Neural cell (in vitro differentiated cells): ENCODE measurements around the gene KRTAP10-3. TPM values are rescaled to one million over a fixed set of nuclear protein-coding genes. Genes with fewer than 3 reads are reported as not detected.

Source experiments
- H2AFZ ChIP-seq: fragments of 200-600, 300-800 bp; sonication (generic), shearing (Covaris generic); 2 replicates; pipeline ENCODE4 v1.6.0; 2014; ENCODE audit warnings: low read depth, mild to moderate bottlenecking, antibody characterized with exemption, low read length, moderate library complexity
- H3F3A ChIP-seq: fragments of 200-600 bp; shearing (Covaris generic); 2 replicates; pipeline ENCODE4 v1.6.1; 2016; ENCODE audit warnings: mild to moderate bottlenecking, moderate library complexity, mixed read lengths, antibody characterized with exemption, low read length; ENCODE audit not compliant: insufficient read depth, poor library complexity, severe bottlenecking
- H3K27ac ChIP-seq: fragments of 200-600, 300-800 bp; sonication (generic), shearing (Covaris generic); 2 replicates; pipeline ENCODE4 v1.5.1; 2014; ENCODE audit warnings: mild to moderate bottlenecking, low read length, moderate library complexity
- H3K27me3 ChIP-seq: fragments of 300-800, 200-600 bp; sonication (generic), shearing (Covaris generic); 2 replicates; pipeline ENCODE4 v1.6.0; 2014; ENCODE audit warnings: mild to moderate bottlenecking, low read depth, low read length, moderate library complexity; ENCODE audit not compliant: insufficient read depth
- H3K36me3 ChIP-seq: fragments of 300-800, 200-600 bp; sonication (generic), shearing (Covaris generic); 2 replicates; pipeline ENCODE4 v1.5.1; 2014; ENCODE audit warnings: mild to moderate bottlenecking, antibody characterized with exemption, low read length, moderate library complexity; ENCODE audit not compliant: insufficient read depth
- H3K4me2 ChIP-seq: fragments of 300-800, 200-600 bp; sonication (generic), shearing (Covaris generic); 2 replicates; pipeline ENCODE4 v1.6.0; 2014; ENCODE audit warnings: mild to moderate bottlenecking, low read length
- H3K4me3 ChIP-seq: fragments of 300-800, 200-600 bp; sonication (generic), shearing (Covaris generic); 2 replicates; pipeline ENCODE4 v1.5.1; 2014; ENCODE audit warnings: mild to moderate bottlenecking, low read length, moderate library complexity
- H3K79me2 ChIP-seq: fragments of 200-600 bp; shearing (Covaris generic); replicated peaks from 2 replicates; pipeline ENCODE4 v1.6.0; 2014; ENCODE audit warnings: mild to moderate bottlenecking, low read length, moderate library complexity; ENCODE audit not compliant: insufficient read depth
- H3K9ac ChIP-seq: fragments of 300-800, 200-600 bp; sonication (generic), shearing (Covaris generic); 2 replicates; pipeline ENCODE4 v1.6.1; 2016; ENCODE audit warnings: mild to moderate bottlenecking, low read length, mixed read lengths
- H3K9me2 ChIP-seq: fragments of 200-600 bp; shearing (Covaris generic); 2 replicates; pipeline ENCODE4 v1.6.1; 2016; ENCODE audit warnings: mild to moderate bottlenecking, low read length, mixed read lengths; ENCODE audit not compliant: insufficient read depth
- H3K9me3 ChIP-seq: fragments of 200-600, 300-800 bp; sonication (generic), shearing (Covaris generic); 2 replicates; pipeline ENCODE4 v1.6.1; 2016; ENCODE audit warnings: mild to moderate bottlenecking, mixed run types, low read length, moderate library complexity, mixed read lengths
- H4K20me1 ChIP-seq: fragments of 200-600 bp; shearing (Covaris generic); 2 replicates; pipeline ENCODE4 v1.6.1; 2016; ENCODE audit warnings: mild to moderate bottlenecking, mixed run types; ENCODE audit not compliant: insufficient read depth
- EP300 ChIP-seq: fragments of 450-650 bp; conservative IDR thresholded peaks from 2 replicates; pipeline ENCODE4 v1.6.1; 2014; ENCODE audit warnings: antibody characterized with exemption, mild to moderate bottlenecking, moderate library complexity; ENCODE audit not compliant: poor library complexity, severe bottlenecking
- EZH2 ChIP-seq: fragments of 200-600, 300-800 bp; shearing (Covaris generic), sonication (generic); IDR thresholded peaks from 2 replicates; pipeline ENCODE4 v1.6.1; 2014; ENCODE audit warnings: antibody characterized with exemption, low read length, borderline replicate concordance, mild to moderate bottlenecking; ENCODE audit not compliant: insufficient read depth, poor library complexity, severe bottlenecking
- MXI1 ChIP-seq: fragments of 450-650 bp; conservative IDR thresholded peaks from 2 replicates; pipeline ENCODE4 v1.6.1; 2014; ENCODE audit warnings: antibody characterized with exemption, mild to moderate bottlenecking; ENCODE audit not compliant: poor library complexity, severe bottlenecking
- POLR2AphosphoS5 ChIP-seq: IDR thresholded peaks from 2 replicates; pipeline ENCODE4 v1.6.1; 2012
- RAD21 ChIP-seq: fragments of 450-650 bp; conservative IDR thresholded peaks from 2 replicates; pipeline ENCODE4 v1.6.1; 2014; ENCODE audit warnings: antibody characterized with exemption, mild to moderate bottlenecking, moderate library complexity
- SMC3 ChIP-seq: fragments of 450-650 bp; conservative IDR thresholded peaks from 2 replicates; pipeline ENCODE4 v1.6.1; 2014; ENCODE audit warnings: antibody characterized with exemption, mild to moderate bottlenecking, moderate library complexity; ENCODE audit not compliant: poor library complexity
- TAF1 ChIP-seq: IDR thresholded peaks from 2 replicates; pipeline ENCODE4 v1.6.1; 2012; ENCODE audit warnings: low read depth
- polyA plus RNA-seq: library from polyadenylated mRNA; depleted of rRNA; stranded (reverse); fragments of >200 nt; gene quantifications from 2 replicates; pipeline ENCODE4 v1.2.3, GENCODE V29; 2014
- TF ChIP-seq, protein P1 (sequence below): fragments of 450-650 bp; IDR thresholded peaks from 2 replicates; pipeline ENCODE4 v1.5.1; 2014; ENCODE audit warnings: antibody characterized with exemption, mild to moderate bottlenecking, moderate library complexity; ENCODE audit not compliant: poor library complexity, severe bottlenecking
- TF ChIP-seq, protein P2 (sequence below): IDR thresholded peaks from 2 replicates; pipeline ENCODE4 v1.6.1; 2012; ENCODE audit warnings: borderline replicate concordance

Gene KRTAP10-3
- polyA plus RNA-seq, 1 donor from 2014 or later, result not detected

DNA sequence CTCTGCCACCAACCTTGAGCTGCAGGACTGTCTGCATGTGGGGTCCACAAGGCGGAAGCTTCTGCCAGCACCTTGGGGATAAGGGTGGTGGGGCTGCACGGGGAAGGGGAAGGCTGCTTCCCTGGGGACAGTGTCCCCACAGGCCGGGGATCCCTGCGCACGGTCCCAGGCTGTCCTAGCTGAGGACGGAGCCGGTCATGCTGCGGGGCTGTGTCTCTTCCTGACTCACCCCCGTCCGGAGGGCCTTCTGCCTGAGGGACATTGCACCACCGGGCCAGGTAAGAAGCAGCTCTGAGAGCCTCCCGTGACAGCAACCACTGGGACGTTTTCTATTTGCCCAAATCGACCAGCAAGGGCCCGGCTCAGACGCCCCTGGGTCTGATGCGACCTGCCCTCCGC, 48.5 kb downstream of the KRTAP10-3 start:
- Histone ChIP-seq H3K4me3 (no peak overlapping the region), H3K9ac (no peak overlapping the region), H3K9me2 (no peaks in the 10 kb centered on the region), H3K27ac (no peak overlapping the region), H3F3A (no peaks in the 10 kb centered on the region), H3K4me2 (no peak overlapping the region), H3K27me3 (no peaks in the 10 kb centered on the region), H4K20me1 (no peaks in the 10 kb centered on the region), H3K79me2 (no peaks in the 10 kb centered on the region), H3K9me3 (no peaks in the 10 kb centered on the region), H2AFZ (no peak overlapping the region), H3K36me3 (no peaks in the 10 kb centered on the region)
- TF ChIP-seq POLR2AphosphoS5 (no peak), MXI1 (no peak), TAF1 (no peak)
- TF ChIP-seq, protein P1, sequence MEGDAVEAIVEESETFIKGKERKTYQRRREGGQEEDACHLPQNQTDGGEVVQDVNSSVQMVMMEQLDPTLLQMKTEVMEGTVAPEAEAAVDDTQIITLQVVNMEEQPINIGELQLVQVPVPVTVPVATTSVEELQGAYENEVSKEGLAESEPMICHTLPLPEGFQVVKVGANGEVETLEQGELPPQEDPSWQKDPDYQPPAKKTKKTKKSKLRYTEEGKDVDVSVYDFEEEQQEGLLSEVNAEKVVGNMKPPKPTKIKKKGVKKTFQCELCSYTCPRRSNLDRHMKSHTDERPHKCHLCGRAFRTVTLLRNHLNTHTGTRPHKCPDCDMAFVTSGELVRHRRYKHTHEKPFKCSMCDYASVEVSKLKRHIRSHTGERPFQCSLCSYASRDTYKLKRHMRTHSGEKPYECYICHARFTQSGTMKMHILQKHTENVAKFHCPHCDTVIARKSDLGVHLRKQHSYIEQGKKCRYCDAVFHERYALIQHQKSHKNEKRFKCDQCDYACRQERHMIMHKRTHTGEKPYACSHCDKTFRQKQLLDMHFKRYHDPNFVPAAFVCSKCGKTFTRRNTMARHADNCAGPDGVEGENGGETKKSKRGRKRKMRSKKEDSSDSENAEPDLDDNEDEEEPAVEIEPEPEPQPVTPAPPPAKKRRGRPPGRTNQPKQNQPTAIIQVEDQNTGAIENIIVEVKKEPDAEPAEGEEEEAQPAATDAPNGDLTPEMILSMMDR, result no peak

DNA sequence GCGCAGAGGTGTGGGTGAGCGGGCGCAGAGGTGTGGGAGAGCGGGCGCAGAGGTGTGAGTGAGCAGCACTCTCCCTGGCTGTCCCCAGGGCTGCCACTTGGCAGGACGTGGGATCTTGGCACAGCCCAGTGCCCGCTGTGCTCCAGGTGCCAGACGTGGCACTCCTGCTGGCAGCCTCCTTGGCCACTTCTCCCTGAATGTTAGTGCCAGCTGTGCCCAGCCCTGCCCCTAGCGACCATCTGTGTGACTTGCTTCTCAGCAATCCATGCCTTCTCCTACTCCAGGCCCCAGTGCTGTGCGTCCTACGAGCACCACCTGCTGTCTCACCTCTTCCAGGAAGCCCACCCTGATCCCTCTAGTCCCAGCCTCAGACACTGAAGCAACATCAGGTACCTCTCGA, 49.1 kb downstream of the KRTAP10-3 start:
- no peaks in the 10 kb centered on the region for H3K79me2 ChIP-seq
- H3K9me3 ChIP-seq, result no peaks in the 10 kb centered on the region
- no peaks in the 10 kb centered on the region for H3F3A ChIP-seq
- no peak for TF ChIP-seq TAF1
- no peak for TF ChIP-seq EZH2
- TF ChIP-seq, protein P1, result no peak
- no peak for TF ChIP-seq RAD21
- TF ChIP-seq POLR2AphosphoS5, result no peak
- TF ChIP-seq, protein P2, sequence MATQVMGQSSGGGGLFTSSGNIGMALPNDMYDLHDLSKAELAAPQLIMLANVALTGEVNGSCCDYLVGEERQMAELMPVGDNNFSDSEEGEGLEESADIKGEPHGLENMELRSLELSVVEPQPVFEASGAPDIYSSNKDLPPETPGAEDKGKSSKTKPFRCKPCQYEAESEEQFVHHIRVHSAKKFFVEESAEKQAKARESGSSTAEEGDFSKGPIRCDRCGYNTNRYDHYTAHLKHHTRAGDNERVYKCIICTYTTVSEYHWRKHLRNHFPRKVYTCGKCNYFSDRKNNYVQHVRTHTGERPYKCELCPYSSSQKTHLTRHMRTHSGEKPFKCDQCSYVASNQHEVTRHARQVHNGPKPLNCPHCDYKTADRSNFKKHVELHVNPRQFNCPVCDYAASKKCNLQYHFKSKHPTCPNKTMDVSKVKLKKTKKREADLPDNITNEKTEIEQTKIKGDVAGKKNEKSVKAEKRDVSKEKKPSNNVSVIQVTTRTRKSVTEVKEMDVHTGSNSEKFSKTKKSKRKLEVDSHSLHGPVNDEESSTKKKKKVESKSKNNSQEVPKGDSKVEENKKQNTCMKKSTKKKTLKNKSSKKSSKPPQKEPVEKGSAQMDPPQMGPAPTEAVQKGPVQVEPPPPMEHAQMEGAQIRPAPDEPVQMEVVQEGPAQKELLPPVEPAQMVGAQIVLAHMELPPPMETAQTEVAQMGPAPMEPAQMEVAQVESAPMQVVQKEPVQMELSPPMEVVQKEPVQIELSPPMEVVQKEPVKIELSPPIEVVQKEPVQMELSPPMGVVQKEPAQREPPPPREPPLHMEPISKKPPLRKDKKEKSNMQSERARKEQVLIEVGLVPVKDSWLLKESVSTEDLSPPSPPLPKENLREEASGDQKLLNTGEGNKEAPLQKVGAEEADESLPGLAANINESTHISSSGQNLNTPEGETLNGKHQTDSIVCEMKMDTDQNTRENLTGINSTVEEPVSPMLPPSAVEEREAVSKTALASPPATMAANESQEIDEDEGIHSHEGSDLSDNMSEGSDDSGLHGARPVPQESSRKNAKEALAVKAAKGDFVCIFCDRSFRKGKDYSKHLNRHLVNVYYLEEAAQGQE, result no peak
- TF ChIP-seq SMC3, result no peak
- no peak for TF ChIP-seq EP300
- TF ChIP-seq MXI1, result no peak
- no peak overlapping the region for H3K4me2 ChIP-seq
- no peak overlapping the region for H3K9ac ChIP-seq
- H3K9me2 ChIP-seq, result no peaks in the 10 kb centered on the region
- H3K27ac ChIP-seq, result no peak overlapping the region
- H3K36me3 ChIP-seq, result no peaks in the 10 kb centered on the region
- no peaks in the 10 kb centered on the region for H3K27me3 ChIP-seq
- no peak overlapping the region for H3K4me3 ChIP-seq
- H4K20me1 ChIP-seq, result no peaks in the 10 kb centered on the region
- no peak overlapping the region for H2AFZ ChIP-seq
